Astrocyte of the spinal cord (primary cell): Measurements from ENCODE around the gene VAT1L.

Experiments used
- DNase-seq: peaks from one replicate; pipeline ENCODE4 v3.0.0; 2011; ENCODE audit warnings: low read depth, low spot score
- H3K4me3 ChIP-seq: 2 replicates; pipeline ENCODE4 v1.5.1; 2011; ENCODE audit warnings: low read depth, mild to moderate bottlenecking, low read length, moderate library complexity
- in situ Hi-C: cut with HindIII; loops from 2 replicates; pipeline ENCODE4 v1.10.0; 2017; ENCODE audit warnings: low sequenced_read_pairs
- TF ChIP-seq, protein P1 (sequence below): IDR thresholded peaks from 2 replicates; pipeline ENCODE4 v1.5.1; 2012; ENCODE audit warnings: low read depth, mild to moderate bottlenecking, low read length, inconsistent platforms

VAT1L gene

DNA sequence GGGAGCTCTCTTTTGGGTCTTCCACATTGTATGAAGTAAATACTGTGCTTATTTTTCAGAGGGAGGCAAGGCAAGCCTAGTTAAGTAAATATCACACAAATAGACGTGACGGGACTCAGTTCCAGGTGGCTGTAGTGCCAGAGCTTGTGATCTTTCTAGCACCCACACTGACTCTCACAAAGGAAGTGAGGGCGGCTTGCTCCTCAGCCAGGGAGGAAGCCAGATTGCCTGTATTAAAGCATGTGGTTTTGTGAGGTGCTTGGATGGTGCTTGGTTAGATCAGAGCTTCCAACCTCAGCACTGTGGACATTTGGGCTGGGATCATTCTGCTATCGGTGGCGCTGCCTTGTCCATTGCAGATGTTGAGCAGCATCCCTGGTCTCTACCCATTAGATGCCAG lies 80.1 kb downstream of the VAT1L start:
- no peak overlapping the region for H3K4me3 ChIP-seq
- in situ Hi-C loops = no loop called here
- DNase-seq = no peak
- TF ChIP-seq, protein P1, sequence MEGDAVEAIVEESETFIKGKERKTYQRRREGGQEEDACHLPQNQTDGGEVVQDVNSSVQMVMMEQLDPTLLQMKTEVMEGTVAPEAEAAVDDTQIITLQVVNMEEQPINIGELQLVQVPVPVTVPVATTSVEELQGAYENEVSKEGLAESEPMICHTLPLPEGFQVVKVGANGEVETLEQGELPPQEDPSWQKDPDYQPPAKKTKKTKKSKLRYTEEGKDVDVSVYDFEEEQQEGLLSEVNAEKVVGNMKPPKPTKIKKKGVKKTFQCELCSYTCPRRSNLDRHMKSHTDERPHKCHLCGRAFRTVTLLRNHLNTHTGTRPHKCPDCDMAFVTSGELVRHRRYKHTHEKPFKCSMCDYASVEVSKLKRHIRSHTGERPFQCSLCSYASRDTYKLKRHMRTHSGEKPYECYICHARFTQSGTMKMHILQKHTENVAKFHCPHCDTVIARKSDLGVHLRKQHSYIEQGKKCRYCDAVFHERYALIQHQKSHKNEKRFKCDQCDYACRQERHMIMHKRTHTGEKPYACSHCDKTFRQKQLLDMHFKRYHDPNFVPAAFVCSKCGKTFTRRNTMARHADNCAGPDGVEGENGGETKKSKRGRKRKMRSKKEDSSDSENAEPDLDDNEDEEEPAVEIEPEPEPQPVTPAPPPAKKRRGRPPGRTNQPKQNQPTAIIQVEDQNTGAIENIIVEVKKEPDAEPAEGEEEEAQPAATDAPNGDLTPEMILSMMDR = no peak

DNA sequence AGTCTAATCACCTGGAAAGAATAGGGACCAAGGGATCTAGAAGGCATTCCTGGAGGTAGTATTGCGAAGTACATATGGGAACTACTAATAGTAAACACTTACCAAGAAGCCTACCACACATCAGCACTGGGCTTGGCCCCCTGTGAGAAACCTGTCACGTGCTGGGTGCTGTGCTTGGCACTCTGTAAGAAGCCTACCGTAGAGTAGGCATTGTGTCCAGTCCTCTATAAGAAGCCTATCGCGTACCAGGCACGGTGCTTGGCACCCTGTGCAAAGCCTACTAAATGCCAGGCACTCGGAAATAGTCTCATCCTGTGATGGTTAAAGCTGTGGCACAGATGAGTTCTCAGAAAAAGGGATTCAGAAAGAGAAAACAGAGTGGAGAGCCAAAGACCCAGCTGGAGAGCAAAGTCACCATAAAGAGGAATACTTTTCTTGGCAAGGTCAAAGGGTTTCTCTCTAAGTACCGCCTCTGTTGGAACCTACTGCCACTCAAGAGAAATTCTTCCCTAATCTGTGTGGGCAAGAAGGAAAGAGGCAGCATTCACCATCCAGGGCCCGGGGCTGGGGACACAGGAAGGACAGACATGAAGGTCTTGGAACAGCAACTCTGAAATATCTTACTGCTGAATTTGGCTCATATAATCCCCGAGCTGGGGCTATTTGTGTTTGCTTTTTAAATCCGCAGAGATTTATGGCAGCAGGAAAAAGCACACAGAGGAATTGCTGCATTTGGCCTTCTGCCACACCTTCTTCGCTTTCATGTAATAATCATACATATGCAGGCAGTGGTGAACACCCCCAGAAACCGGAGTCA lies 81.8 kb downstream of the VAT1L start:
- DNase-seq = peak; percentile 39
- H3K4me3 ChIP-seq = no peak overlapping the region
- TF ChIP-seq, protein P1 = no peak
- in situ Hi-C loops = no loop called here

DNA sequence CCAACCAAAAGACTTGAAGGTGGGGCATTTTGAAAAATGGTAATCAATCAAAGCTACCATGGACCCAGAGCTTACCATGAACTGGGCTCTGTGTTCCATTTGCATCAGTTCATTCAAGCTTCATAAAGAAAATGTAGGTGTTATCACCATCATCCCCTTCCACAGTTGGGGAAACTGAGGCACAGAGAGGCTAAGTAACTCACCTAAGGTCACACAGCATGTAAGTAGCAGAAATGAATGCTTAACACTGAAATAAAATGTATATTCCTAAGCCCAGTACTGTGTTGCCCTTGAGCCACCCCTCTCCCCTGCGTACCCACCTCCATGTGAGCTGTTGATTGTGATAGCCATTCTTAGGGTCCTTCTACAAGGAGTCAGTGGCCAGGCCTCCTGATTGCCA lies 83.6 kb downstream of the VAT1L start:
- no peak overlapping the region for H3K4me3 ChIP-seq
- DNase-seq = no peak
- TF ChIP-seq, protein P1 = no peak
- in situ Hi-C loops = no loop called here

GRCh38 chr16:77873066-77873465 lies 84.7 kb downstream of the VAT1L start:
- in situ Hi-C loops = no loop called here
- DNase-seq = no peak
- H3K4me3 ChIP-seq = no peak overlapping the region
- TF ChIP-seq, protein P1 = no peak

- TF ChIP-seq, protein P1 = no peak
- in situ Hi-C loops = no loop called here
- no peak for DNase-seq
- no peak overlapping the region for H3K4me3 ChIP-seq
Observed at GRCh38 chr16:77874347-77874746, 86.0 kb downstream of the VAT1L start.

GRCh38 chr16:77876776-77877175 lies 88.4 kb downstream of the VAT1L start:
- TF ChIP-seq, protein P1 = no peak
- H3K4me3 ChIP-seq = no peak overlapping the region
- in situ Hi-C loops = no loop called here
- no peak for DNase-seq
